HUES6 (cell line): ENCODE results near the gene AKR1C4.
"Not testable (repeated sequence)": the region's sequence is repeated elsewhere in the genome, so short reads cannot be mapped to it uniquely, and the experiment has no call there.

Experiments
- H3K27ac ChIP-seq: 2 replicates; pipeline ENCODE4 v1.7.0; 2013; ENCODE audit warnings: low read depth, mild to moderate bottlenecking, low read length, inconsistent platforms
- H3K27me3 ChIP-seq: 2 replicates; pipeline ENCODE4 v1.6.1; 2013; ENCODE audit warnings: low read length; ENCODE audit not compliant: control insufficient read depth, insufficient read depth
- H3K36me3 ChIP-seq: 2 replicates; pipeline ENCODE4 v1.6.1; 2013; ENCODE audit warnings: low read length; ENCODE audit not compliant: control insufficient read depth, insufficient read depth
- H3K4me1 ChIP-seq: 2 replicates; pipeline ENCODE4 v1.6.1; 2013; ENCODE audit warnings: low read length; ENCODE audit not compliant: control insufficient read depth, insufficient read depth
- H3K4me3 ChIP-seq: 2 replicates; pipeline ENCODE4 v1.5.1; 2013; ENCODE audit warnings: low read depth, low read length
- H3K9ac ChIP-seq: one replicate; pipeline ENCODE4 v1.6.1; 2013; ENCODE audit warnings: mild to moderate bottlenecking, low read length
- H3K9me3 ChIP-seq: 2 replicates; pipeline ENCODE4 v1.6.1; 2013; ENCODE audit warnings: low read depth, low read length; ENCODE audit not compliant: control insufficient read depth, insufficient read depth

The AKR1C4 gene

GRCh38 chr10:5242585-5242984 lies 45.9 kb downstream of the AKR1C4 start:
- H3K4me1 ChIP-seq = no peaks in the 10 kb centered on the region
- no peaks in the 10 kb centered on the region for H3K9me3 ChIP-seq
- no peak overlapping the region for H3K27ac ChIP-seq
- H3K36me3 ChIP-seq = no peaks in the 10 kb centered on the region
- H3K4me3 ChIP-seq = no peak overlapping the region
- H3K27me3 ChIP-seq = no peaks in the 10 kb centered on the region
- H3K9ac ChIP-seq = no peak overlapping the region

- no peak overlapping the region for H3K4me3 ChIP-seq
- H3K27me3 ChIP-seq = no peaks in the 10 kb centered on the region
- no peaks in the 10 kb centered on the region for H3K4me1 ChIP-seq
- no peaks in the 10 kb centered on the region for H3K9me3 ChIP-seq
- no peak overlapping the region for H3K9ac ChIP-seq
- no peak overlapping the region for H3K27ac ChIP-seq
- H3K36me3 ChIP-seq = no peaks in the 10 kb centered on the region
These were observed 46.9 kb downstream of the AKR1C4 start for GRCh38 chr10:5243521-5243987.

GRCh38 chr10:5252177-5253037 lies 55.8 kb downstream of the AKR1C4 start:
- Histone ChIP-seq H3K27ac (no peak overlapping the region), H3K9ac (no peak overlapping the region), H3K27me3 (no peaks in the 10 kb centered on the region), H3K4me3 (no peak overlapping the region), H3K9me3 (no peaks in the 10 kb centered on the region), H3K4me1 (no peaks in the 10 kb centered on the region), H3K36me3 (no peaks in the 10 kb centered on the region)

- H3K36me3 ChIP-seq = no peaks in the 10 kb centered on the region
- no peak overlapping the region for H3K27ac ChIP-seq
- no peak overlapping the region for H3K4me3 ChIP-seq
- no peaks in the 10 kb centered on the region for H3K27me3 ChIP-seq
- no peak overlapping the region for H3K9ac ChIP-seq
- H3K4me1 ChIP-seq = no peaks in the 10 kb centered on the region
- no peaks in the 10 kb centered on the region for H3K9me3 ChIP-seq
These were observed 57.9 kb downstream of the AKR1C4 start for GRCh38 chr10:5254488-5254887.

- not testable (repeated sequence) for H3K27me3 ChIP-seq, H3K9ac ChIP-seq, H3K4me3 ChIP-seq, H3K4me1 ChIP-seq, H3K27ac ChIP-seq, H3K9me3 ChIP-seq, H3K36me3 ChIP-seq
These were observed 61.1 kb downstream of the AKR1C4 start for GRCh38 chr10:5257768-5258167.

GRCh38 chr10:5259132-5259951 lies 62.7 kb downstream of the AKR1C4 start:
- Histone ChIP-seq H3K27ac (no peak overlapping the region), H3K27me3 (no peaks in the 10 kb centered on the region), H3K4me3 (no peak overlapping the region), H3K9ac (no peak overlapping the region), H3K36me3 (no peaks in the 10 kb centered on the region), H3K9me3 (peaks cover 12% of the 10 kb centered on the region), H3K4me1 (0 out of 2 replicates have a peak, but pooled peaks cover 3% of the 10 kb centered on the region)

GRCh38 chr10:5259952-5260578 lies 63.4 kb downstream of the AKR1C4 start:
- H3K4me1 ChIP-seq = 0 out of 2 replicates have a peak, but pooled peaks cover 3% of the 10 kb centered on the region
- H3K9me3 ChIP-seq = peaks cover 16% of the 10 kb centered on the region
- H3K9ac ChIP-seq = no peak overlapping the region
- no peaks in the 10 kb centered on the region for H3K36me3 ChIP-seq
- H3K4me3 ChIP-seq = no peak overlapping the region
- no peak overlapping the region for H3K27ac ChIP-seq
- H3K27me3 ChIP-seq = no peaks in the 10 kb centered on the region

- no peak overlapping the region for H3K4me3 ChIP-seq
- H3K4me1 ChIP-seq = 0 out of 2 replicates have a peak, but pooled peaks cover 3% of the 10 kb centered on the region
- no peaks in the 10 kb centered on the region for H3K27me3 ChIP-seq
- H3K9me3 ChIP-seq = peaks cover 19% of the 10 kb centered on the region
- no peak overlapping the region for H3K27ac ChIP-seq
- no peak overlapping the region for H3K9ac ChIP-seq
- H3K36me3 ChIP-seq = no peaks in the 10 kb centered on the region
These were observed 64.2 kb downstream of the AKR1C4 start for GRCh38 chr10:5260828-5261227.

GRCh38 chr10:5265139-5265538 lies 68.5 kb downstream of the AKR1C4 start:
- Histone ChIP-seq H3K36me3 (no peaks in the 10 kb centered on the region), H3K27me3 (no peaks in the 10 kb centered on the region), H3K4me1 (0 out of 2 replicates have a peak, but pooled peaks cover 3% of the 10 kb centered on the region), H3K27ac (no peak overlapping the region), H3K9me3 (peaks cover 25% of the 10 kb centered on the region), H3K4me3 (no peak overlapping the region), H3K9ac (no peak overlapping the region)

GRCh38 chr10:5266351-5266750 lies 69.7 kb downstream of the AKR1C4 start:
- H3K9ac ChIP-seq = no peak overlapping the region
- peaks cover 25% of the 10 kb centered on the region for H3K9me3 ChIP-seq
- no peaks in the 10 kb centered on the region for H3K4me1 ChIP-seq
- H3K27ac ChIP-seq = no peak overlapping the region
- H3K27me3 ChIP-seq = no peaks in the 10 kb centered on the region
- no peaks in the 10 kb centered on the region for H3K36me3 ChIP-seq
- H3K4me3 ChIP-seq = no peak overlapping the region
